NT2/D1 (cell line): ENCODE results near the gene ADIPOQ.

Source experiments
- YY1 ChIP-seq: IDR thresholded peaks from 2 replicates; pipeline ENCODE4 v1.6.1; 2011; ENCODE audit not compliant: insufficient read length, insufficient read depth
- ZNF274 ChIP-seq: IDR thresholded peaks from 2 replicates; pipeline ENCODE4 v1.6.1; 2011; ENCODE audit warnings: mild to moderate bottlenecking, low read depth, low read length

- TF ChIP-seq ZNF274 = no peak
- TF ChIP-seq YY1 = no peak
These were observed 14.2 kb upstream of the ADIPOQ start for GRCh38 chr3:186828340-186828739.
